A549 (cell line): ENCODE data around the gene SMAD3.

Experiments
- CEBPB ChIP-seq, 2 experiments: fragments of >200 bp in 1 of 2; sonication (Bioruptor Twin) in 1 of 2; formaldehyde crosslinking in 1 of 2; IDR thresholded peaks; 2 replicates each; pipeline ENCODE4 v1.6.1; 2012 to 2016
- EHF ChIP-seq: fragments of 250-450 bp; sonication (Bioruptor Pico); IDR thresholded peaks from 2 replicates; pipeline ENCODE4 v1.5.0; 2020; ENCODE audit warnings: mild to moderate bottlenecking
- EP300 ChIP-seq, 2 experiments: fragments of >200 bp; sonication (Bioruptor Twin); formaldehyde crosslinking; IDR thresholded peaks; 2 replicates in 1 of 2; 3 replicates in 1 of 2; pipeline ENCODE4 v1.6.1; 2016 to 2017
- JUN ChIP-seq, 2 experiments: fragments of >200 bp; sonication (Bioruptor Twin); formaldehyde crosslinking; IDR thresholded peaks; 2 replicates in 1 of 2; 3 replicates in 1 of 2; pipeline ENCODE4 v1.6.1; 2016 to 2017
- JUNB ChIP-seq: fragments of >200 bp; sonication (Bioruptor Twin); formaldehyde crosslinking; IDR thresholded peaks from 2 replicates; pipeline ENCODE4 v1.6.1; 2016
- MAFK ChIP-seq: fragments of 450-650 bp; IDR thresholded peaks from 2 replicates; pipeline ENCODE4 v1.6.1; 2014; ENCODE audit not compliant: partially characterized antibody
- MAZ ChIP-seq: fragments of 150-350 bp; IDR thresholded peaks from 2 replicates; pipeline ENCODE4 v1.6.1; 2014; ENCODE audit warnings: antibody characterized with exemption, low read depth, low read length, borderline replicate concordance
- NFE2L2 ChIP-seq: fragments of 150-350 bp; conservative IDR thresholded peaks from 2 replicates; pipeline ENCODE4 v1.6.1; 2014; ENCODE audit warnings: low read length
- POLR2A ChIP-seq: IDR thresholded peaks from 2 replicates; pipeline ENCODE4 v1.6.1; 2012; ENCODE audit warnings: mild to moderate bottlenecking, low read length
- RAD21 ChIP-seq, 2 experiments: fragments of >200 bp in 1 of 2; sonication (Bioruptor Twin) in 1 of 2; formaldehyde crosslinking in 1 of 2; IDR thresholded peaks in 1 of 2; conservative IDR thresholded peaks in 1 of 2; 2 replicates in 1 of 2; 3 replicates in 1 of 2; pipeline ENCODE4 v1.6.1; 2012 to 2018; ENCODE audit warnings: inconsistent platforms in 1 of 2
- RCOR1 ChIP-seq: fragments of 150-350 bp; IDR thresholded peaks from 2 replicates; pipeline ENCODE4 v1.6.1; 2014; ENCODE audit warnings: antibody characterized with exemption, low read length, low read depth
- ZNF302 ChIP-seq: fragments of 250-450 bp; sonication (Bioruptor Pico); IDR thresholded peaks from 2 replicates; pipeline ENCODE4 v1.9.0; 2021; ENCODE audit warnings: inconsistent platforms, mild to moderate bottlenecking, moderate library complexity
- TF ChIP-seq, protein P1 (sequence below): fragments of >200 bp; sonication (Bioruptor Twin); formaldehyde crosslinking; IDR thresholded peaks from 3 replicates; pipeline ENCODE4 v1.5.1; 2016

DNA sequence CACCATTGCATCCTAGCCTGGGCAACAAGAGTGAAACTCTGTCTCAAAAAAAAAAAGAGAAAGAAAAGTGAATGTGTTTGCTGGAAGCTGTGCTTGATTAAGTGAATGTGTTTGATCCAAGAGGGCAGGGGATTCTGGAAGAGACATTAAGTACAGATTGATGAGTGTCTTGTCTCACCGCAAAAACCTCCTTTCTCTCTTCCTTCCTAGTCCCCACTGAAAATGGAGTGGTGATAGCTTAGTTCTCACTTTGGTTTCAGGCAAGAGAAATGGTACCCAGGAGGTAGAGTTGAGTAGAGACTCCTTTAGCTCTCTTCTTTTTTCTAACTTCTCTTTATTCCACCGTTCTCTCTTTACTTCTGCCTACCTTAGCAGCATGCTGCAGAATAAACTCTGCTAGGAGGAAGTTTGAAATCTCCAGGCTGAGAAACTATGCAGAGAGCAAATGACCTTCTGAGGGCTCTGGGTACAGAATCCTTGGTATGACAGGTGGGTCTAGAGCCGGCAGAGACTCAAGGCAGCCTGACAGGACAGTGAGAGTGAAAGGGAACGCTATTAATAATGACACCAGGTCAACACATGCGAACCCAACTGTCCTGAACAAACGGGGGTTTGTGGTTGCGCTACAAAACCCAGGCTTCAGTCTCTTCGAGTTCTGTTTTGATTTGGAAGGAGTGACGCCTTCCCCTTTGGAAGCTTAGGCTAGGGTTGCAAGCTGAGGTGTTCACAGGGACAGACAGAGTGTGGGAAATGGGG lies 74.9 kb downstream of the SMAD3 start:
- TF ChIP-seq, protein P1, sequence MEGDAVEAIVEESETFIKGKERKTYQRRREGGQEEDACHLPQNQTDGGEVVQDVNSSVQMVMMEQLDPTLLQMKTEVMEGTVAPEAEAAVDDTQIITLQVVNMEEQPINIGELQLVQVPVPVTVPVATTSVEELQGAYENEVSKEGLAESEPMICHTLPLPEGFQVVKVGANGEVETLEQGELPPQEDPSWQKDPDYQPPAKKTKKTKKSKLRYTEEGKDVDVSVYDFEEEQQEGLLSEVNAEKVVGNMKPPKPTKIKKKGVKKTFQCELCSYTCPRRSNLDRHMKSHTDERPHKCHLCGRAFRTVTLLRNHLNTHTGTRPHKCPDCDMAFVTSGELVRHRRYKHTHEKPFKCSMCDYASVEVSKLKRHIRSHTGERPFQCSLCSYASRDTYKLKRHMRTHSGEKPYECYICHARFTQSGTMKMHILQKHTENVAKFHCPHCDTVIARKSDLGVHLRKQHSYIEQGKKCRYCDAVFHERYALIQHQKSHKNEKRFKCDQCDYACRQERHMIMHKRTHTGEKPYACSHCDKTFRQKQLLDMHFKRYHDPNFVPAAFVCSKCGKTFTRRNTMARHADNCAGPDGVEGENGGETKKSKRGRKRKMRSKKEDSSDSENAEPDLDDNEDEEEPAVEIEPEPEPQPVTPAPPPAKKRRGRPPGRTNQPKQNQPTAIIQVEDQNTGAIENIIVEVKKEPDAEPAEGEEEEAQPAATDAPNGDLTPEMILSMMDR: no peak
- TF ChIP-seq EP300 (IDR thresholded peaks at IDR 0.05) (no peak), POLR2A (no peak), RCOR1 (no peak), EHF (CRISPR knock-in tag) (no peak), MAZ (no peak), NFE2L2 (no peak), ZNF302 (CRISPR knock-in tag) (no peak), JUNB (no peak), MAFK (no peak), CEBPB (IDR thresholded peaks at IDR 0.05) (no peak), RAD21 (conservative IDR thresholded peaks at IDR 0.05 in 1 of 2, IDR thresholded peaks at IDR 0.05 in 1 of 2) (no peak), JUN (IDR thresholded peaks at IDR 0.05) (no peak)
